HUES6 (cell line): ENCODE results near the gene CCDC47.
"Not testable (repeated sequence)": the region's sequence is repeated elsewhere in the genome, so short reads cannot be mapped to it uniquely, and the experiment has no call there.

Source experiments
- H3K27ac ChIP-seq: 2 replicates; pipeline ENCODE4 v1.7.0; 2013; ENCODE audit warnings: low read depth, mild to moderate bottlenecking, low read length, inconsistent platforms
- H3K27me3 ChIP-seq: 2 replicates; pipeline ENCODE4 v1.6.1; 2013; ENCODE audit warnings: low read length; ENCODE audit not compliant: control insufficient read depth, insufficient read depth
- H3K36me3 ChIP-seq: 2 replicates; pipeline ENCODE4 v1.6.1; 2013; ENCODE audit warnings: low read length; ENCODE audit not compliant: control insufficient read depth, insufficient read depth
- H3K4me1 ChIP-seq: 2 replicates; pipeline ENCODE4 v1.6.1; 2013; ENCODE audit warnings: low read length; ENCODE audit not compliant: control insufficient read depth, insufficient read depth
- H3K4me3 ChIP-seq: 2 replicates; pipeline ENCODE4 v1.5.1; 2013; ENCODE audit warnings: low read depth, low read length
- H3K9ac ChIP-seq: one replicate; pipeline ENCODE4 v1.6.1; 2013; ENCODE audit warnings: mild to moderate bottlenecking, low read length
- H3K9me3 ChIP-seq: 2 replicates; pipeline ENCODE4 v1.6.1; 2013; ENCODE audit warnings: low read depth, low read length; ENCODE audit not compliant: control insufficient read depth, insufficient read depth

The CCDC47 gene

DNA sequence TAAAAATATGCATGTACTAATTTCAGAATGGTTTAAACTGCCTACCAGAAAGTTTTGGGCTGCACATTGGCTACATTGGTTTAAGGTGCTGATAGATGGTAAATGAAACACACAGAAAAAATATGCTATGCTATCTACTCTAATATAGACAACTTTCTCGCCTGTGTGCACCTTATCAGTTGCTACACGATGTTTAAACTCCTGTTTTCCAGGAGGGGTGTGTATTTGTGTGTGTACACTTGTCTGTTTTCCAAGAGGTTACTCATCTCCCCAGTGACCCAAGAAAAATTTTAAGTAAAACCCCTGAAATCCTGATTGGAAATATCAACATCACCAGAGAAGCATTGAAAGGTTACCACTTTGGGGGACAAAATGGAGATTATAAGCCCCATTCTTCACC lies 32.2 kb upstream of the CCDC47 start:
- H3K36me3 ChIP-seq: peaks cover 99% of the 10 kb centered on the region
- no peaks in the 10 kb centered on the region for H3K9me3 ChIP-seq
- H3K27me3 ChIP-seq: no peaks in the 10 kb centered on the region
- H3K4me1 ChIP-seq: no peaks in the 10 kb centered on the region
- H3K27ac ChIP-seq: peak overlapping the region; percentile 2; the same call in 1 of the 2 replicates
- H3K9ac ChIP-seq: no peak overlapping the region
- no peak overlapping the region for H3K4me3 ChIP-seq

GRCh38 chr17:63804328-63804727 lies 30.9 kb upstream of the CCDC47 start:
- Histone ChIP-seq H3K36me3 (peaks cover 99% of the 10 kb centered on the region), H3K9me3 (no peaks in the 10 kb centered on the region), H3K27me3 (no peaks in the 10 kb centered on the region), H3K4me1 (no peaks in the 10 kb centered on the region), H3K9ac (no peak overlapping the region), H3K4me3 (no peak overlapping the region), H3K27ac (no peak overlapping the region)

DNA sequence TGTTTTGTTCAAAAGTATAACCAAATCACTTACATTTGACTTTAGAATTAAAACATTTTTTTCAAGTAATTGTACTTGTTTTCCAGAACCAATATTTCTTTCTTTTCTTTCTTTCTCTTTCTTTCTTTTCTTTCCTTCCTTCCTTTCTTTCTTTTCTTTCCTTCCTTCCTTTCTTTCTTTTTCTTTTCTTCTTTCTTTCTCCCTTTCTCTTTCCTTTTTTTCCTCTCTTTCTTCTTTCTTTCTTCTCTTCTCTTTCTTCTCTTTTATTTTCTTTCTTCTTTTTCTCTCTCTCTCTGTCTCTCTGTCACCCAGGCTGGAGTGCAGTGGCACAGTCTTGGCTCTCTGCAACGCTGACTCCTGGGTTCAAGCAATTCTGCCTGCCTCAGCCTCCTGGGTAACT lies 27.4 kb upstream of the CCDC47 start:
- H3K4me3 ChIP-seq: no peak overlapping the region
- H3K36me3 ChIP-seq: peaks cover 99% of the 10 kb centered on the region
- no peaks in the 10 kb centered on the region for H3K27me3 ChIP-seq
- no peaks in the 10 kb centered on the region for H3K4me1 ChIP-seq
- H3K9ac ChIP-seq: no peak overlapping the region
- no peak overlapping the region for H3K27ac ChIP-seq
- no peaks in the 10 kb centered on the region for H3K9me3 ChIP-seq

GRCh38 chr17:63798572-63799106 lies 25.2 kb upstream of the CCDC47 start:
- Histone ChIP-seq H3K36me3 (peaks cover 99% of the 10 kb centered on the region), H3K4me3 (no peak overlapping the region), H3K27ac (no peak overlapping the region), H3K9ac (no peak overlapping the region), H3K4me1 (no peaks in the 10 kb centered on the region), H3K9me3 (no peaks in the 10 kb centered on the region), H3K27me3 (no peaks in the 10 kb centered on the region)

- H3K4me3 ChIP-seq, H3K4me1 ChIP-seq, H3K27me3 ChIP-seq, H3K9ac ChIP-seq, H3K9me3 ChIP-seq, H3K27ac ChIP-seq: not testable (repeated sequence)
- peaks cover 99% of the 10 kb centered on the region for H3K36me3 ChIP-seq
Observed at GRCh38 chr17:63796375-63796774, 23.0 kb upstream of the CCDC47 start.

DNA sequence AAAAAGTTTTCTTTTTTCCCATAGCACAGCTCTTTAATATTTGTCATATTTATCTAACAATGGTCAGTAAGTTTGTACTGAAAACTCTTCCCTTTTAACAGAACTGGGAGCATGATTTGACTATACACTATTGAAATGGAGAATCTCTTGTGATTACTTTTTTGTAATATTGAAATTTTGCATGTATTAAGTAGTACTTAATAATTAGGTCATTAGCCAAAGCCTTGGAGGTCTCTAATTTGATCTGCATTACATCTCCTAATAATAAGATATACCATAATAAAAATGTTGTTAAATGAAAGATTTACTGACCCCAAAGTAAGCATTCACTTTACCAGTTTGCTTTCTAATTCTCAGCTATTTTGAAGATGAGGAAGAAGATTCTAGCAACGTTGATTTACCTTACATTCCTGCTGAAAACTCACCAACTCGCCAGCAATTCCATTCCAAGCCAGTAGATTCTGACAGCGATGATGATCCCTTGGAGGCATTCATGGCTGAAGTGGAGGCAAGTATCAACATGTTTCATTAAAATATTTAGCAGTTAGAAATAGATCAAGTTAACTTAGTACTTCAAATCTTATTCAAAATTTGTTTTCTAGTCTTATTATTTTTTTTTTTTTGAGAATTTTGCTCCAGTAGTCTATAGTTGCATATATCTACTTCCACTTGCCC lies 18.8 kb upstream of the CCDC47 start:
- Histone ChIP-seq H3K27ac (no peak overlapping the region), H3K9ac (no peak overlapping the region), H3K9me3 (no peaks in the 10 kb centered on the region), H3K4me3 (no peak overlapping the region), H3K4me1 (no peaks in the 10 kb centered on the region), H3K27me3 (no peaks in the 10 kb centered on the region), H3K36me3 (peaks cover 97% of the 10 kb centered on the region)

GRCh38 chr17:63790057-63790456 lies 16.7 kb upstream of the CCDC47 start:
- Histone ChIP-seq H3K9me3 (no peaks in the 10 kb centered on the region), H3K9ac (no peak overlapping the region), H3K4me3 (no peak overlapping the region), H3K36me3 (peaks cover 94% of the 10 kb centered on the region), H3K27me3 (no peaks in the 10 kb centered on the region), H3K27ac (no peak overlapping the region), H3K4me1 (no peaks in the 10 kb centered on the region)

GRCh38 chr17:63786971-63787711 lies 13.7 kb upstream of the CCDC47 start:
- Histone ChIP-seq H3K4me3 (no peak overlapping the region), H3K9ac (no peak overlapping the region), H3K27ac (no peak overlapping the region), H3K4me1 (no peaks in the 10 kb centered on the region), H3K9me3 (no peaks in the 10 kb centered on the region), H3K27me3 (no peaks in the 10 kb centered on the region), H3K36me3 (peaks cover 88% of the 10 kb centered on the region)

DNA sequence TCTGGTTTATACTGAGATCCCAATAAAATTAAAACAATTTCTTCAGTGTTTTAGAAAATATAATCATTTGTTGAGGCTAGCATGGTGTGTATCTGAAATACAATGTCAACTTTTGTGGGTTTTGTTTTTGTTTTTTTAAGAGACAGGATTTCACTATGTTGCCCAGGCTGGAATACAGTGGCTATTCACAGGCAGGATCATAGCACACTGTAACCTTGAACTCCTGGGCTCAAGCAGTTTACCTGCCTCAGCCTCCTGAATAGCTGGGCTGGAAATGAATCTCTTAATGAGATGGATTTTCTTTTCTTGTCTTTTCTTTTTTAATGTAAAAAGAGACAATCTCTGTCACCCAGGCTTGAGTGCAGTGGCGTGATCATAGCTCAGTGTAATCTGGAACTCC lies 12.7 kb upstream of the CCDC47 start:
- Histone ChIP-seq H3K27me3 (no peaks in the 10 kb centered on the region), H3K27ac (no peak overlapping the region), H3K9me3 (no peaks in the 10 kb centered on the region), H3K4me1 (no peaks in the 10 kb centered on the region), H3K4me3 (no peak overlapping the region), H3K9ac (no peak overlapping the region), H3K36me3 (peaks cover 80% of the 10 kb centered on the region)

DNA sequence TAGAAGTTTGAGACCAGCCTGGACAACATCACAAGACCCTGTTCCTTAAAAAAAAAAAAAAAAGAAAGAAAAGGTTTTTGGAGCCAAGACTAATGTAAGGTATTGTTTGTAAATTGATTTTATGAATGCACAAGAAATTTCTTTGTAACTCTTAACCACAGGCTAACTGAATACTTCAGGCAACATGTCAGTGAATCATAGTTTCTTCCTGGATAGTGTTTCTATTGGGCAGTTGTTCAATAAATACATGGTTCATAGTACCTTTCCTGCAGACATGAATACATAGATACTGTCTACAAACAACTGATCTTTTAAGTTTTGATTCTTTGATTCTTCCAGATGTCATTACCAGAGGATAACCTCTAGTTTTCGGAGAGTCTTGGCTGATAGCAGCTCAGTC lies 12.2 kb upstream of the CCDC47 start:
- H3K36me3 ChIP-seq: peaks cover 80% of the 10 kb centered on the region
- no peak overlapping the region for H3K27ac ChIP-seq
- H3K4me3 ChIP-seq: no peak overlapping the region
- H3K9me3 ChIP-seq: no peaks in the 10 kb centered on the region
- no peaks in the 10 kb centered on the region for H3K4me1 ChIP-seq
- no peaks in the 10 kb centered on the region for H3K27me3 ChIP-seq
- no peak overlapping the region for H3K9ac ChIP-seq

GRCh38 chr17:63783522-63783921 lies 10.1 kb upstream of the CCDC47 start:
- H3K27ac ChIP-seq: no peak overlapping the region
- no peaks in the 10 kb centered on the region for H3K27me3 ChIP-seq
- no peaks in the 10 kb centered on the region for H3K9me3 ChIP-seq
- no peak overlapping the region for H3K4me3 ChIP-seq
- peaks cover 76% of the 10 kb centered on the region for H3K36me3 ChIP-seq
- H3K4me1 ChIP-seq: no peaks in the 10 kb centered on the region
- no peak overlapping the region for H3K9ac ChIP-seq
